Vagina (tissue), 2 donors: ENCODE data around the gene NDUFAF4. TPM values are rescaled to one million over a fixed set of nuclear protein-coding genes. Genes with fewer than 3 reads are reported as not detected.

ENCODE experiments used
- DNase-seq, 2 donors: peaks; one replicate each; pipeline ENCODE4 v3.0.0-alpha.2; 2017; ENCODE audit errors: extremely low spot score in 2 of 2
- H3K27ac ChIP-seq: fragments of 200-600 bp; sonication (generic); one replicate; pipeline ENCODE4 v1.5.1; 2019
- H3K27me3 ChIP-seq: fragments of 200-600 bp; sonication (generic); one replicate; pipeline ENCODE4 v1.5.1; 2019
- H3K36me3 ChIP-seq, 2 donors: fragments of 200-600 bp; sonication (generic); one replicate each; pipeline ENCODE4 v1.5.1; 2017 to 2019
- H3K4me1 ChIP-seq: fragments of 200-600 bp; sonication (generic); one replicate; pipeline ENCODE4 v1.5.1; 2019
- H3K4me3 ChIP-seq, 2 donors: fragments of 200-600 bp; sonication (generic); 1 replicate in 1 of 2; 2 replicates in 1 of 2; pipeline ENCODE4 v1.5.1; 2016 to 2019
- H3K9me3 ChIP-seq: fragments of 200-600 bp; sonication (generic); one replicate; pipeline ENCODE4 v1.5.1; 2019
- CTCF ChIP-seq, 3 experiments: fragments of 450-650 bp in 2 of 3; fragments of 200-600 bp in 1 of 3; sonication (generic) in 1 of 3; IDR thresholded peaks; one replicate each; pipeline ENCODE4 v1.5.1; 2017 to 2019; ENCODE audit warnings: antibody characterized with exemption in 3 of 3, mild to moderate bottlenecking in 2 of 3, moderate library complexity in 2 of 3
- POLR2A ChIP-seq, 2 donors: fragments of 450-650 bp; IDR thresholded peaks; one replicate each; pipeline ENCODE4 v1.6.1; 2017; ENCODE audit warnings: antibody characterized with exemption in 2 of 2, mild to moderate bottlenecking in 2 of 2, moderate library complexity in 2 of 2
- POLR2AphosphoS5 ChIP-seq, 2 donors: sonication (generic); formaldehyde crosslinking; IDR thresholded peaks; one replicate each; pipeline ENCODE4 v1.9.0; 2017; ENCODE audit warnings: antibody characterized with exemption in 2 of 2, mild to moderate bottlenecking in 2 of 2, low read depth in 1 of 2; ENCODE audit not compliant: insufficient read depth in 1 of 2
- intact Hi-C: fragments of 100-400 bp; cut with DNase I; formaldehyde crosslinking; loops from one replicate; pipeline ENCODE4 v1.15.1; 2023
- small RNA-seq: library from RNA; depleted of rRNA; stranded (forward); fragments of <200 nt; gene quantifications from one replicate; pipeline ENCODE3, GENCODE V24; 2016
- total RNA-seq: library from RNA; depleted of rRNA; stranded (reverse); fragments of >200 nt; gene quantifications from one replicate; pipeline ENCODE4 v1.2.3, GENCODE V29; 2016

Gene NDUFAF4
- total RNA-seq, 1 donor from 2014 or later, result 14.2 TPM

GRCh38 chr6:96849615-96850014 lies 48.1 kb downstream of the NDUFAF4 start:
- Histone ChIP-seq H3K9me3 (no peaks in the 10 kb centered on the region), H3K36me3 (no peaks in the 10 kb centered on the region), H3K4me1 (no peaks in the 10 kb centered on the region), H3K27me3 (no peaks in the 10 kb centered on the region), H3K27ac (no peak overlapping the region), H3K4me3 (no peak overlapping the region)
- intact Hi-C loops, result no loop called here
- TF ChIP-seq CTCF (IDR thresholded peaks at IDR 0.05) (no peak), POLR2AphosphoS5 (IDR thresholded peaks at IDR 0.05; ENCODE audit: insufficient read depth in 1 of 2, low read depth in 1 of 2) (no peak), POLR2A (IDR thresholded peaks at IDR 0.05) (no peak)
- no peak for DNase-seq

GRCh38 chr6:96844530-96844929 lies 53.2 kb downstream of the NDUFAF4 start:
- H3K27ac ChIP-seq, result no peak overlapping the region
- H3K36me3 ChIP-seq, result no peaks in the 10 kb centered on the region
- H3K4me3 ChIP-seq, result no peak overlapping the region
- intact Hi-C loops, result no loop called here
- DNase-seq, result no peak
- TF ChIP-seq POLR2AphosphoS5 (IDR thresholded peaks at IDR 0.05; ENCODE audit: insufficient read depth in 1 of 2, low read depth in 1 of 2) (no peak), CTCF (IDR thresholded peaks at IDR 0.05) (no peak), POLR2A (IDR thresholded peaks at IDR 0.05) (no peak)
- H3K27me3 ChIP-seq, result no peaks in the 10 kb centered on the region
- no peaks in the 10 kb centered on the region for H3K9me3 ChIP-seq
- no peaks in the 10 kb centered on the region for H3K4me1 ChIP-seq

GRCh38 chr6:96841345-96841744 lies 56.3 kb downstream of the NDUFAF4 start:
- peaks cover 13% of the 10 kb centered on the region for H3K4me1 ChIP-seq
- H3K27me3 ChIP-seq, result no peaks in the 10 kb centered on the region
- no peak overlapping the region for H3K27ac ChIP-seq
- DNase-seq, result no peak
- no peak overlapping the region for H3K4me3 ChIP-seq
- no peaks in the 10 kb centered on the region for H3K9me3 ChIP-seq
- no peaks in the 10 kb centered on the region for H3K36me3 ChIP-seq
- intact Hi-C loops, result no loop called here
- TF ChIP-seq POLR2A (IDR thresholded peaks at IDR 0.05), result no peak
- TF ChIP-seq POLR2AphosphoS5 (IDR thresholded peaks at IDR 0.05; ENCODE audit: insufficient read depth in 1 of 2, low read depth in 1 of 2), result no peak
- TF ChIP-seq CTCF (IDR thresholded peaks at IDR 0.05), result no peak

Small RNAs within 50 kb of the gene (small RNA-seq; reads per million reads assigned to genes)
- not detected for gene RN7SL509P

Other genes with a start within 250 kb of the NDUFAF4 start
- 2.5 TPM for gene GPR63, start 60.4 kb downstream of the NDUFAF4 start, total RNA-seq
- gene KLHL32, start 26.8 kb upstream of the NDUFAF4 start, total RNA-seq, result 0.25 TPM